Activated CD8-positive, alpha-beta memory T cell treated with anti-CD3 and anti-CD28 coated beads for 1 hour (primary cell): ENCODE results near the gene DACT3.

Experiments
- DNase-seq, 2 donors: peaks; one replicate each; pipeline ENCODE4 v3.0.0-alpha.2; 2020; ENCODE audit warnings: low read depth in 1 of 2; ENCODE audit errors: extremely low read depth in 1 of 2

DACT3 gene

GRCh38 chr19:46614114-46614722, 46.8 kb downstream of the DACT3 start:
- peak in 1 of 2 donors; percentile 70 for DNase-seq

DNA sequence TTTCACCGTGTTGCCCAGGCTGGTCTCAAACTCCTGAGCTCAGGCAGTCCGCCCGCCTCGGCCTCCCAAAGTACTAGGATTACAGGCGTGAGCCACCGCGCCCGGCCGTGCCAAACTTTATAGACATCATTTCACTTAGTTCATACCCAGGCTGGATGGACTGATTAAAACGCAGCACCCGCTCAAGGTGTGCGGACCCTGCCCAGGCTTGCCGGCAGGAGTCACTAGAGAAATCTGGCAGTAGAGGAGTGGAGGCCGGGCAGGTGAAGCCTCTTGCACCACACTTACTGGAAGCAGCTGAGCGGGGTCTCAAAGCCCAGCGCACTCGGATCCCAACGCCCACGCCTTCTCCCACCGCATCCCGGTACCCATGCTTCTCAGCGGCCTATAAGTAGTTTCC, 47.5 kb downstream of the DACT3 start:
- no peak for DNase-seq

- DNase-seq: no peak
These were observed 49.2 kb downstream of the DACT3 start for GRCh38 chr19:46611776-46612175.

GRCh38 chr19:46610851-46611770, 49.9 kb downstream of the DACT3 start:
- no peak for DNase-seq

GRCh38 chr19:46610413-46610775, 50.6 kb downstream of the DACT3 start:
- DNase-seq: no peak

GRCh38 chr19:46609511-46610412, 51.2 kb downstream of the DACT3 start:
- DNase-seq: no peak

- no peak for DNase-seq
These were observed 52.2 kb downstream of the DACT3 start for GRCh38 chr19:46608581-46609345.

DNA sequence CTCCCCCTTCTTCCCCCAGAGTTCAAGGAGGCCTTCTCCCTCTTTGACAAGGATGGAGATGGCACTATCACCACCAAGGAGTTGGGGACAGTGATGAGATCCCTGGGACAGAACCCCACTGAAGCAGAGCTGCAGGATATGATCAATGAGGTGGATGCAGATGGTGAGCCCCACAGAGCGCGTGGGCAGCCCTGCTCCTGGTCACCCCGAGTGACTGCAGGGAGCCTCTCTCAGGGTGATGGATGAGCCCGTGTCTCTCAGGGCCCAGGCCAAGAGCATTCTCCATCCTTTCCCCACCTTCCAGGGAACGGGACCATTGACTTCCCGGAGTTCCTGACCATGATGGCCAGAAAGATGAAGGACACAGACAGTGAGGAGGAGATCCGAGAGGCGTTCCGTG, 52.8 kb downstream of the DACT3 start:
- no peak for DNase-seq

- DNase-seq: no peak
These were observed 53.5 kb downstream of the DACT3 start for GRCh38 chr19:46607448-46607841.

DNA sequence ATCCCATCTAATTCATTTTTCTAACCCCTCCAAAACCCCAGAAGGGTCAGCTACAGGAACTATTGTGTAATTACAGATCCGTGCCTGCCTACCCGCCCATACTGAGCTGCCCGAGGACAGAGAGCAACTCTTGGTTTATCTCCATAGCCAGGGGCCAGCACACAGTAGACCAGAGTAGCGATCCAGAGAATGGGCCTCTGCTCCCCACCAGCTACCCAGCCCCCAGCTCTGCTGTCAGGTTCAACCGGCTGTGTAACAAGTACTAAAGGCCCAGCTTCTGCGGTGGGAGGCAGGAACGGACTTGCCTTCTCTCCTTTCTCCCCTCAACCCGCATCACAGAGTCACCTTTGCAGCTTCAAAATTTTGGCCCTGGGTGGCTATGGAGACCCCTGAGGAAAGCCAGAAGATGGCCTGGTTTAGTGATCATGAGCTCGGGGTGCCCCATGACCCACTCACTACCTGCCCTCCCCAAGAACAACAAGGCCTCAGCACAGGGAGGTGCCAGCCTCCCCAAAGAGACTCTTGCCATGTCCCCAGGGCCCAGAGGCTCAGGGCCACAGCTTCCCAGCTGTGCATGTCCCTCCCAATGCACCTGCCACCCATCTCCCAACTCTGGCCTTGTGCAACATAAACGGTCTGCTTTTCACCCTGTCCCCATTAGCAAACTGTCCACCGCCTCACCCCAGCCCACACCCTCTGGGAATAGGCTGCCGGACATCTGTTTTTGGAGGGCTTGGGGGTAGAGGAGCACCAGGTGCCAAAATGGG, 54.1 kb downstream of the DACT3 start:
- DNase-seq: no peak

DNA sequence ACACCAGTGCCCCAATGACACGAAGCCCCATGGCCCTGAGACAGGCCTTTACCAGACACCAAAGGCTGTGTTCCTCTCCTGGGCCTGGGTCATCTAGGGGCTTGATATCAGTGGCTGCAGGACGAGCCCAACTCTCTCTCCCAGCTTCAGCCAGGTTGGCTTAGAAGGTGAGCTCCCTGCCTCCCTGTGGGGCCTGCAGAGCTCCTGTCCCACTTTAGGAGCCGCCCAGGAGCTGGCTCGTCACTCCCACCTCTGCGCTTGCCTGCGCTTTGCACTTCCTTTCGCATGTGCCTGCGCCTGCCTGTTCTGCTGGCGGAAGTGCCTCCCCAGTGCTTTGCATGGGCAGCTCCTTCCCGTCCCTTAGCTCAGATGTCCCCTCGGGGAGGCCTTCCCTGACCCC, 55.0 kb downstream of the DACT3 start:
- DNase-seq: no peak

DNA sequence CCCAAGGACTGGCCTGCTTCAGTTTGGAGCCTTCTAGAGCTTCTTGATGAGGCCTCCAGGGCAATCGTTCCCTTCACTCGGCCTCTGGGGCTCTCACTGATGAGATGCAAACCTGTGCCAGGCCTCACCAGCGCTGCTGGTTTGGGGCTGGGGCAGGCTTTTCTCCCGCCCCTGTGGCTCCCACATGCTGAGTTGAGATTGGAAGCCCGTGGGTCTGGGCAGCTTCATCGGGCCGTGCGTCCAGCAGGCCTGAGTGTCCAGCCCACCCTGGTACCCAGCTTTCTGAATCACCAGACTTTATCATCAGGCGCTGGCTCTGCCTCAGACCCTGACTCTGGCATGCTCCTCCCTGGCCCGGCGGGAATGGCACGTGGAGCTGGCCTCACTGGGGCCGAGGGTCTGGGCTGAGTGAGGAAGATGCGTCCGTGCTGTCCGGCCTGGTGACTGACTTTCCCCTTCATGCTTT, 55.6 kb downstream of the DACT3 start:
- DNase-seq: no peak

DNA sequence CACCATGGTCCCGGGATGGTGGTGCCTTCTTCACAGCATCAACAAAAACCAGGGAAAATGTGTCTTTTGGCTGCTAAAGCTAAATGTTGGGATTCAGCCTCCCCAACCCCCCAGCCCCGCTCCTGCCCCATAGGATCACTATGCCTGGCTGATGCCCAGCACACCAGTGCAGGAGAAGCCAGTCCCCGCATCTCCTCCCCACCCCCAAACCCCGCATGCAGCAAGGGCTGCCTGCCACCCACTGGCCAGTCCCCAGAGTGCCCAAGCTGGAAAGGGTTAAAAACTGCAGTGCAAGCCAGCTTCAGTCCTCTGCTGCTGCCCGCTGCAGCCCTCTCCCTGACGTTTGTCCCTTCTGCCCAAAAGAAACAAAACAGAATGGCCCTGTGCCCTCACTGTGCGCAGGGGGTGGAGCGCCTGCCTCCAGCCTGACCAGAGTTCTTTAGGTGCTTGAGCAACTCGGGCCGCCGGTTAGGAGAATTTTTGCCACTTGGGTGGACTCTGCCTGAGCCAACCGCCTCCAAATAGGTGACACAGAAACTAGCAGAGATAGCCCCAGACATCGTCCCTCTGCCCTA, 56.1 kb downstream of the DACT3 start:
- no peak for DNase-seq

DNA sequence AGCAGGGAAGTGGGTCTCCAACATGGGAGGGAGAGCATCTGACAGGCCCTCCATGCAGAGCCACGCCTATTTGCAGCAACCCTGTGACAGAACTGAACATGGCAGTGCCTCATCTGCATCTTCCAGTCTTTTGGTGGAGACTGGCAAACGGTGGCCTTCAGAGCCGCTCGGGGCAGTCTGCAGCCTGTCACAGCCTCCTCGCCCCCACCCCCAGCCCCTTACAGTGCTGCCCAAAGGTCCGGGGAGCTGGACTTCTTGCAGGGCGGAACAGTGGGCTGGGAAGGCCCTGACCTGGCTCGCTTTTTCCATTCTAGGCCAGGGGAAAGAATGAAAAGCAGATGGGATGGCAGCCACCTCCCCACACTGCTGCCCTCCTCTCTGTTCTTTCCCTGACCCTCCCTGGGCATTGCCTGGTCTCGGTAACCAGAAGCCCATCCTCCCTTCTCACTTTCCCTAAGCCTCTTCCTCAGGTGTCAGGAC, 57.2 kb downstream of the DACT3 start:
- DNase-seq: no peak

DNA sequence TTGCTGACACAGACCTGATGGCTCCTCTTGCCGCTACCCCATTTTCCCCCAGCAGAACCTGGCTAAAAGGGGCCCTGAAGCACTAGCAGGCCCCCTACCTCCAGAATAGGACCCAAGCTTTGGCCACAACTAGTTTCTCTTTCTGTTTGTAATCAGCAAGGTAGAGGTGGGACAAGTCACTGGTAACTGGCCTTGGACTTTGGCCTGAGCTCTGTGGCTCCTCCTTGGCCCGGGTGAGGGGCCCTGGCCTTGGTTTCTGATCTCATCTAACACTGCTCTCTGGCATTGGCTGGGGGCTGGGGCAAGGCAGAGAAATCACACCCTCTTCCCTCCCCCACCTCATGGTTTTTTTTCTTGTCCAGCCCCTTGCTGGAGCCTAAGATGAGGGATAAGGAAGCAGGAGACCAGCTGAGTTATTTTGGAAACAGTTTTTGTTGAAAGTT, 57.8 kb downstream of the DACT3 start:
- DNase-seq: no peak

- DNase-seq: no peak
These were observed 58.4 kb downstream of the DACT3 start for GRCh38 chr19:46602392-46603194.

DNA sequence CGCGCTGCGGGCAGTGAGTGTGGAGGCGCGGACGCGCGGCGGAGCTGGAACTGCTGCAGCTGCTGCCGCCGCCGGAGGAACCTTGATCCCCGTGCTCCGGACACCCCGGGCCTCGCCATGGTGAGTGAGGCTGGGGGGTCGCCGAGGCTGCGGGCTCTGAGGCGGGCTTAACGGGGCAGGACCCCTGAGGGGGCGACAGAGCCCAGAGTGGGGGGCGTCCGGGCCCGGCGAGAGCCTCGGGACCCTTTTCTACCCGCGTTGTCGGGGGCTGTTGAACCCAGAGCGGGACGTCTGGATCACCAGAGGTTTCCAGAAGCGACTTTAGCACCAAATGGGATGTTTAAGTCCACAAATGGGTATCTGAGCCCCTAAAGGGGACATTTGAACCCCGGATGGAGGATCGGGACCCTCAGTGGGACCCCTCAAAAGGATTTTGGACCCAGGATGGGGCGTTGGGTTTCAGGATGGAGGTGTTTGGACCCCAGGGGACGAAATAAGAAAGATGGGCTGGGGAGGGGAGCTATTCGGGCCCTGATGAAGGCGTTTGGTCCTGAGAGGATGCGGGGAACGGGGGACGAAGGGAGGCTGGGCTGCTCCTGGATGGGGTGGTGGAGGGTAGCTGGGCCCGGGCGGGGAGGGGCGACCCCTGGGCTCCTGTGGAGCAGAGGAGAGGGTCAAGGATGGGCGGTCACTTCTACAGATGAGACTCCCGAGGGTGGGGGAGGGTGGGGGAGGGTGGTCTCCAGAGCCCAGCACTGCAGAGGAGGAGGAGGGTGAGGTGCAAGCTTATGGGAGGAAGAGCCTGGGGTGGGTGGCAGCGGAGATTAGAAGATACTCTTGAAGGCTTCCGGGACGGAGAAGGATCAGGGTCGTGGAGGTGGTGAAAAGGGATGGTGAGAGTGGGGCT, 59.4 kb downstream of the DACT3 start, which contains the start of gene CALM3:
Gene CALM3 (plus strand): TSS at position 13 of the 907 bp plus-strand sequence. CDS start 105 bp downstream, at position 118.
- no peak for DNase-seq
